ENCODE measurements around the gene TEX11.
"Not testable (repeated sequence)": the region's sequence is repeated elsewhere in the genome, so short reads cannot be mapped to it uniquely, and the experiment has no call there.

Gene TEX11

GRCh38 chrX:70675284-70675683 is 233.2 kb downstream of the TEX11 start:
- no peaks in the 10 kb centered on the region for H4K20me1 ChIP-seq (ENCODE audit: low read depth, low read length)
- no peak overlapping the region for H3K9ac ChIP-seq (ENCODE audit: low read length)
- H3K9me2 ChIP-seq (replicated peaks; ENCODE audit: insufficient read depth, low read length): no peaks in the 10 kb centered on the region
- no peaks in the 10 kb centered on the region for H3F3A ChIP-seq (ENCODE audit: insufficient read depth)
- no peak overlapping the region for H3K4me2 ChIP-seq (ENCODE audit: low read depth, low read length, poor library complexity, severe bottlenecking)
- no peak overlapping the region for H3K4me3 ChIP-seq (ENCODE audit: insufficient read depth, low read length, poor library complexity, severe bottlenecking)
- no peaks in the 10 kb centered on the region for H3K27me3 ChIP-seq (ENCODE audit: low read length)
- no peaks in the 10 kb centered on the region for H3K36me3 ChIP-seq (ENCODE audit: low read length)
- H3K9me3 ChIP-seq (ENCODE audit: insufficient read depth, low read length): no peaks in the 10 kb centered on the region
- no peak overlapping the region for H3K27ac ChIP-seq (ENCODE audit: low read depth, low read length)
- H3K79me2 ChIP-seq (ENCODE audit: insufficient read depth, low read length): no peaks in the 10 kb centered on the region
- no peak for TF ChIP-seq CTCF (IDR thresholded peaks at IDR 0.05; ENCODE audit: insufficient read depth, low read length, poor library complexity, severe bottlenecking)
- TF ChIP-seq EZH2phosphoT487 (conservative IDR thresholded peaks at IDR 0.05; ENCODE audit: low read length): no peak
- no peak overlapping the region for H2AFZ ChIP-seq (ENCODE audit: low read depth, low read length, severe bottlenecking)

GRCh38 chrX:70672326-70672725 is 236.2 kb downstream of the TEX11 start:
- Histone ChIP-seq H3K36me3 (ENCODE audit: low read length) (no peaks in the 10 kb centered on the region), H3F3A (ENCODE audit: insufficient read depth) (no peaks in the 10 kb centered on the region), H3K9ac (ENCODE audit: low read length) (no peak overlapping the region), H3K27ac (ENCODE audit: low read depth, low read length) (no peak overlapping the region), H3K9me3 (ENCODE audit: insufficient read depth, low read length) (no peaks in the 10 kb centered on the region), H4K20me1 (ENCODE audit: low read depth, low read length) (no peaks in the 10 kb centered on the region), H3K27me3 (ENCODE audit: low read length) (no peaks in the 10 kb centered on the region), H2AFZ (ENCODE audit: low read depth, low read length, severe bottlenecking) (no peak overlapping the region), H3K4me2 (ENCODE audit: low read depth, low read length, poor library complexity, severe bottlenecking) (no peak overlapping the region), H3K4me3 (ENCODE audit: insufficient read depth, low read length, poor library complexity, severe bottlenecking) (no peak overlapping the region), H3K9me2 (replicated peaks; ENCODE audit: insufficient read depth, low read length) (no peaks in the 10 kb centered on the region), H3K79me2 (ENCODE audit: insufficient read depth, low read length) (no peaks in the 10 kb centered on the region)
- TF ChIP-seq EZH2phosphoT487 (conservative IDR thresholded peaks at IDR 0.05; ENCODE audit: low read length) (no peak), CTCF (IDR thresholded peaks at IDR 0.05; ENCODE audit: insufficient read depth, low read length, poor library complexity, severe bottlenecking) (no peak)

DNA sequence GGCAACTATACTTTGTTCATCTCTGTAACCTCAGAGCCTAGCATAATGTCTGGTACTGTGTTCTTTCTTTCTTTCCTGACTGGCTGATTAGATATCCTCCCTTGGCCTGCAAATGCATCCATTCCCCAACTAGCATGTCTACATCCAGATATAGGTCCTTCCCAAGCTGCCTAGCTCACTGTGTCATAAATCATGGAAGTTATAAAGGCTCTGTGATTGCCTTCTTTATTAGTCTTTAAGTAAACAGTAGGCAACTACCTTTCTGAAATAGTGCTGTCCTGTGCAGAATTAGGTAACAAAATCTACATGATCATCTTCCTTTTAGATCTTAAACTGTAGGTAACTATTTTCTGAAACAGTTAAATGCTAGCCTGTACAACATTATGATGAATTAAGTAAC is 239.4 kb downstream of the TEX11 start:
- no peak overlapping the region for H3K4me2 ChIP-seq (ENCODE audit: low read depth, low read length, poor library complexity, severe bottlenecking)
- TF ChIP-seq CTCF (IDR thresholded peaks at IDR 0.05; ENCODE audit: insufficient read depth, low read length, poor library complexity, severe bottlenecking): no peak
- no peak for TF ChIP-seq EZH2phosphoT487 (conservative IDR thresholded peaks at IDR 0.05; ENCODE audit: low read length)
- no peaks in the 10 kb centered on the region for H3F3A ChIP-seq (ENCODE audit: insufficient read depth)
- no peaks in the 10 kb centered on the region for H3K36me3 ChIP-seq (ENCODE audit: low read length)
- no peaks in the 10 kb centered on the region for H3K9me3 ChIP-seq (ENCODE audit: insufficient read depth, low read length)
- no peak overlapping the region for H3K4me3 ChIP-seq (ENCODE audit: insufficient read depth, low read length, poor library complexity, severe bottlenecking)
- H3K79me2 ChIP-seq (ENCODE audit: insufficient read depth, low read length): no peaks in the 10 kb centered on the region
- H2AFZ ChIP-seq (ENCODE audit: low read depth, low read length, severe bottlenecking): no peak overlapping the region
- no peaks in the 10 kb centered on the region for H3K9me2 ChIP-seq (replicated peaks; ENCODE audit: insufficient read depth, low read length)
- no peaks in the 10 kb centered on the region for H4K20me1 ChIP-seq (ENCODE audit: low read depth, low read length)
- no peaks in the 10 kb centered on the region for H3K27me3 ChIP-seq (ENCODE audit: low read length)
- no peak overlapping the region for H3K9ac ChIP-seq (ENCODE audit: low read length)
- H3K27ac ChIP-seq (ENCODE audit: low read depth, low read length): no peak overlapping the region

DNA sequence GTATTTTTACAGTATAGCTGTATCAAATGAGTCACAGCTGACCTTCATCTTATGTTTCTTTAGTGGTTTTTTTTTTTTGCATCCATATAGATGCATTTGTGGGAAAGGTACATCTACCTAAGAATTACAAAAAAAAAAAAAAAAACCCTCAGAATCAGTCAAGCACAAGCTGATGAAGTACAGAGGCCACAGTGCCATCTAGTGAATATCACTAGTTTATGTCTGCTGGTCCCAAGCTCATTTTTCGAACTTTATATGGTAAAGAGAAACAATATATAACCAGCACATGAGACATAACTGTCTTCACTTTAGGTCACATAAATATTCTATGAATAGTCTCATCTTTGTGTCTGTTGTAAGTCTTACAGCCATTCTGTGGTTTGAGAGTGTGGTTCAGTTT is 243.8 kb downstream of the TEX11 start:
- Histone ChIP-seq H4K20me1 (ENCODE audit: low read depth, low read length) (no peaks in the 10 kb centered on the region), H3K9ac (ENCODE audit: low read length) (no peak overlapping the region), H3K27me3 (ENCODE audit: low read length) (no peaks in the 10 kb centered on the region), H3K9me3 (ENCODE audit: insufficient read depth, low read length) (no peaks in the 10 kb centered on the region), H3K4me3 (ENCODE audit: insufficient read depth, low read length, poor library complexity, severe bottlenecking) (no peak overlapping the region), H3K79me2 (ENCODE audit: insufficient read depth, low read length) (no peaks in the 10 kb centered on the region), H3K27ac (ENCODE audit: low read depth, low read length) (no peak overlapping the region), H2AFZ (ENCODE audit: low read depth, low read length, severe bottlenecking) (no peak overlapping the region), H3K36me3 (ENCODE audit: low read length) (no peaks in the 10 kb centered on the region), H3K4me2 (ENCODE audit: low read depth, low read length, poor library complexity, severe bottlenecking) (no peak overlapping the region), H3F3A (ENCODE audit: insufficient read depth) (no peaks in the 10 kb centered on the region), H3K9me2 (replicated peaks; ENCODE audit: insufficient read depth, low read length) (no peaks in the 10 kb centered on the region)
- no peak for TF ChIP-seq EZH2phosphoT487 (conservative IDR thresholded peaks at IDR 0.05; ENCODE audit: low read length)
- TF ChIP-seq CTCF (IDR thresholded peaks at IDR 0.05; ENCODE audit: insufficient read depth, low read length, poor library complexity, severe bottlenecking): peak; percentile 19

DNA sequence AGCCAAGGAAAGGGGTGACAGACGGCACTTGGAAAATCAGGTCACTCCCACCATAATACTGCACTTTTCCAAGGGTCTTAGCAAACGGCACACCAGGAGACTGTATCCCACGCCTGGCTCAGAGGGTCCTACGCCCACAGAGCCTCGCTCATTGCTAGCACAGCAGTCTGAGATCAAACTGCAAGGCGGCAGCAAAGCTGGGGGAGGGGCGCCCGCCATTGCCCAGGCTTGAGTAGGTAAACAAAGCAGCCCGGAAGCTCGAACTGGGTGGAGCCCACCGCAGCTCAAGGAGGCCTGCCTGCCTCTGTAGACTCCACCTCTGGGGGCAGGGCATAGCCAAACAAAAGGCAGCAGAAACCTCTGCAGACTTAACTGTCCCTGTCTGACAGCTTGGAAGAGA is 247.4 kb downstream of the TEX11 start:
- not testable (repeated sequence) for H2AFZ ChIP-seq (ENCODE audit: low read depth, low read length, severe bottlenecking); H3K9ac ChIP-seq (ENCODE audit: low read length); H3K9me2 ChIP-seq (replicated peaks; ENCODE audit: insufficient read depth, low read length); H3K36me3 ChIP-seq (ENCODE audit: low read length); H3K27ac ChIP-seq (ENCODE audit: low read depth, low read length); H4K20me1 ChIP-seq (ENCODE audit: low read depth, low read length); H3K27me3 ChIP-seq (ENCODE audit: low read length); H3K4me2 ChIP-seq (ENCODE audit: low read depth, low read length, poor library complexity, severe bottlenecking); H3F3A ChIP-seq (ENCODE audit: insufficient read depth); H3K79me2 ChIP-seq (ENCODE audit: insufficient read depth, low read length); H3K9me3 ChIP-seq (ENCODE audit: insufficient read depth, low read length); H3K4me3 ChIP-seq (ENCODE audit: insufficient read depth, low read length, poor library complexity, severe bottlenecking)
